ENCODE results near the gene MAGI2.
"Not testable (repeated sequence)": the region's sequence is repeated elsewhere in the genome, so short reads cannot be mapped to it uniquely, and the experiment has no call there.

The MAGI2 gene

DNA sequence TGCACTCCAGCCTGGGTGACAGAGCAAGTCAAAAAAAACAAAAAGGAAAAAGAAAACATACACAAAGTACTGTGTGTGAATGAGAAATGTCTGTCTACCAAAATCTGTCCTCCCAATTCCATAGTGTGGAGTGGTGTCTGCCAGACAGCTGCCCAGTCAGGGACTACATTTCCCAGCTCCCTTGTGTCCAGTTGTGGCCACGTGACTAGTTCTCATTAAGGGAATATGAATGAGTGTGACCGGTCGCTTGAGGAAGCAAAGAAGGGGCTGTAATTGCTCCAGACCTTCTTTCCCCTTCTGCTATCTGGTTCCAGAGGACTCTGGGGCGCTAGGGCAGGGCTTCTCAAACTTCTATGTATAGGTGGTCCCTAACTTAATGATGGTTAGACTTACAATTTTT, 1450.8 kb downstream of the MAGI2 start:
- no peak for DNase-seq

DNA sequence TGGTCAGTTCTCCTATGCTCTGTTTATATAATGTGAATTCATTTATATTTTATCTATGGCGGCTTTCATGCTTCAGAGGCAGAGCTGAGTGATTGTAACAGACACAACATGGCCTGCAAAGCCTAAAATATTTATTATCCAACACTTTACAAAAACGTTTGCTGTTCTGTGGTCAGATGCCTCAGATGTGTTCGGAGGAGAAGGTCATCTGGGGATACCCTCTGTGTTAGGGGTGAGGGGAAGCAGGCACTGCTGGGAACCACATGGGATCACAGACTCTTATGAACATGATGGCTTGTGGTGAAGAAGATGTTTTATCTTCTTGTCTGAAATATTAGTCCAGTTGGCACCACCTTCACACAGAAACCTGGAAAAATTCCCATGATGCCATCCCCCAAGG, 1451.4 kb downstream of the MAGI2 start:
- no peak for DNase-seq

DNA sequence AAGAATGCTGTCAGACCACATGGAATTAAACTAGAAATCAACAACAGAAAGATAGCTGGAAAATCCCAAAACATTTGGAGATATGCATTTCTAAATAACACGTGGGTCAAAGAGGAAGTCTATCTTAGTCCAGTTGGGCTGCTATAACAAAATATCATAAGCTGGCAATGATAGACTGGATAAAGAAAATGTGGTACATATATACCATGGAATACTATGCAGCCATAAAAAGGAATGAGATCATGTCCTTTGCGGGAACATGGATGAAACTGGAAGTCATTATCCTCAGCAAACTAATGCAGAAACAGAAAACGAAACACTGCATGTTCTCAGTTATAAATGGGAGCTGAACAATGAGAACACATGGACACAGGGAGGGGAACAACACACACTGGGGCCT, 1454.3 kb downstream of the MAGI2 start:
- DNase-seq: not testable (repeated sequence)

- DNase-seq: no peak
Measured at GRCh38 chr7:77995717-77996116, 1457.8 kb downstream of the MAGI2 start.

DNA sequence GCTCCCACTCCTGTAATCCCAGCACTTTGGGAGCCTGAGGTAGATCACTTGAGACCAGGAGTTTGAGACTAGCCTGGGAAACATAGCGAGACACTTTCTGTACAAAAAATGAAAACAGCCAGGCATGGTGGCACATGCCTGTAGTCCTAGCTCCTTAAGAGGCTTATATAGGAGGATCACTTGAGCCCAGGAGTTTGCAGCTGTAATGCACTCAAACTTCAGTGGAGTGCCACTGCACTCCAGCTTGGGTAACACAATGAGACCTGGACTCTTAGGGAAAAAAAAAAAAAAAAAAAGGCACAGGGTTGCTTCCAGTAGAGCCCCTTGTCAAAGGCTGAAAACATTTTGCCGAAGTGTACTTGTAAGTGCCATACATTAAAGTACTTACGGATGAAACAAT, 1459.6 kb downstream of the MAGI2 start:
- DNase-seq: no peak

- no peak for DNase-seq
Measured at GRCh38 chr7:77991656-77992055, 1461.8 kb downstream of the MAGI2 start.

- no peak for DNase-seq
Measured at GRCh38 chr7:77989981-77990566, 1463.4 kb downstream of the MAGI2 start.

DNA sequence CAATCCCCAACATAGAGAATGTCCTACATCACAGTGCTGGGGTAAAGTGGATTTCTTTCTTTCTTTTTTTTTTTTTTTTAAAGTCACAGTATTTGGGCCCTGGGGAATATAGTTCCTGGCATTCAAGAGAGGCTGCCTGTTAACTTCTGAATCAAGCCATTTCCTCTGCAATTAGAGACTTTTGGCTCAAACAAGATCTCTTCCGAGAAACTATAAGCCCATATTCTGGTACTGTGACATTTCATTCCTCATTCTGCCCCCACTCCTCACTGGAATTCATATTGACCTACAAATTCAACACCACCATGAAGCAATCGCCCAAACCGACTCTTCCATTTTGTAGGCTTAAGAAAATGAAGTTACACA, 1467.5 kb downstream of the MAGI2 start:
- DNase-seq: no peak

- DNase-seq: no peak
Measured at GRCh38 chr7:77985232-77985973, 1468.1 kb downstream of the MAGI2 start.

- no peak for DNase-seq
Measured at GRCh38 chr7:77983973-77984372, 1469.5 kb downstream of the MAGI2 start.

GRCh38 chr7:77982926-77983550, 1470.4 kb downstream of the MAGI2 start:
- no peak for DNase-seq

DNA sequence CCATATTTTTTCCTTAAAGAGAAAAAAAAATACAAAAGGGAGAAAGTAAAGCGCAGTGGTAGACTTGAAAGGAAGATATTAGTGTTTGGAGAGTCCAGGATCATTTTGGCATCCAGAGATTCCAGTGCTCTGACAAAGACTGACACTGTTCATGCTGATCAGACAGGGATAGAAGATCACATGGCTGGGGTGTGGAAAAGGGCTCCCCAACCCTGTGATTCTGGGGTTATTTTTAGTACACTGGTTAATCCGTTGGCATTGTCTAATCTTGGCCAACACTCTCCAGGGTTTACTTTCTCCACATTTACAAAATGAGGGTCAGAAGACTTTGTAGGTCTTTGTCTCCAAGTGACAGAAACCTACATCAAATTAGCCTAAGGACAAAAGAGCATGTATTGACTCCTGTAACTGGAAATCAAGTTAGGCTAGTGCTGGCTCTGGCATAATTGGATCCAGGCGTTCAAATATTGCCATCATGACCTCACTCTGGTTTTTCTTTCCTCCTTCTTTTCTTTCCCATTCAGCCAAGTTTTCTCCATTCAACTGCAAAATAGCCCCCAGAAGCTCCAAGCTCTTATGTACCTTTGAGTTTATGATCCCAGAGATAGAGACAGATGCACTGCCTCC, 1473.3 kb downstream of the MAGI2 start:
- no peak for DNase-seq

DNA sequence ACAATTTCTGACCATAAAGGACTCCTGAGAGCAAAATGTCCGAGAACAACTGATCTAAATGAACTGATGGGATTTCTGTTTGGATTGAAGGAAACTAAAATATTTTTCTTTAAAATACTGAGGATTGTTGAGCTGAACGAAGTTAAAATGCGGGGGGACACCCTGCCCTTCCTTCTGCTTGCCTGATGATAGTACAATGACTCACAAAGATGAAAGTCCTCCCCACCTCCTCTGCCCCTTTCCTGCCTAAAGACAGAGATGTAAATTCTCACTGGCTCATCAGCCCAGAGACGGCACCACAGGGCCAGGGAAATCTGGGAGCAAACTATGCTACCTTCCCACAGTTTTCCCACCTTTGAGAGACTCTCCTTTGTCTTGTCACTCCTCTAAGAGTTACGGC, 1474.2 kb downstream of the MAGI2 start:
- no peak for DNase-seq

GRCh38 chr7:77975672-77976480, 1477.6 kb downstream of the MAGI2 start:
- no peak for DNase-seq

- DNase-seq: no peak
Measured at GRCh38 chr7:77971726-77972125, 1481.7 kb downstream of the MAGI2 start.

- DNase-seq: no peak
Measured at GRCh38 chr7:77967429-77967828, 1486.0 kb downstream of the MAGI2 start.

Data from activated naive CD4-positive, alpha-beta T cell (primary cell).